LHCN-M2 (cell line): ENCODE results near the gene DPH5. TPM values are rescaled to one million over a fixed set of nuclear protein-coding genes. Genes with fewer than 3 reads are reported as not detected.
A peak's percentile ranks its signal among the peaks of the same experiment; 100 is the strongest.
"Not testable (repeated sequence)": the region's sequence is repeated elsewhere in the genome, so short reads cannot be mapped to it uniquely, and the experiment has no call there.

Experiments
- DNase-seq: peaks from one replicate; pipeline ENCODE4 v3.0.0-alpha.2; 2012; ENCODE audit warnings: low read depth
- polyA plus RNA-seq: library from polyadenylated mRNA; unstranded; fragments of >200 nt; gene quantifications from one replicate; pipeline ENCODE4 v1.2.1, GENCODE V29; 2012; ENCODE audit warnings: missing spikeins
- total RNA-seq: library from RNA; depleted of rRNA; stranded (reverse); fragments of >200 nt; gene quantifications from 2 replicates; pipeline ENCODE4 v1.2.3, GENCODE V29; 2014; rRNA removed

The DPH5 gene
- total RNA-seq, result 38.9 and 41.2 TPM in 2 replicates
- 36.1 TPM for polyA plus RNA-seq

DNA sequence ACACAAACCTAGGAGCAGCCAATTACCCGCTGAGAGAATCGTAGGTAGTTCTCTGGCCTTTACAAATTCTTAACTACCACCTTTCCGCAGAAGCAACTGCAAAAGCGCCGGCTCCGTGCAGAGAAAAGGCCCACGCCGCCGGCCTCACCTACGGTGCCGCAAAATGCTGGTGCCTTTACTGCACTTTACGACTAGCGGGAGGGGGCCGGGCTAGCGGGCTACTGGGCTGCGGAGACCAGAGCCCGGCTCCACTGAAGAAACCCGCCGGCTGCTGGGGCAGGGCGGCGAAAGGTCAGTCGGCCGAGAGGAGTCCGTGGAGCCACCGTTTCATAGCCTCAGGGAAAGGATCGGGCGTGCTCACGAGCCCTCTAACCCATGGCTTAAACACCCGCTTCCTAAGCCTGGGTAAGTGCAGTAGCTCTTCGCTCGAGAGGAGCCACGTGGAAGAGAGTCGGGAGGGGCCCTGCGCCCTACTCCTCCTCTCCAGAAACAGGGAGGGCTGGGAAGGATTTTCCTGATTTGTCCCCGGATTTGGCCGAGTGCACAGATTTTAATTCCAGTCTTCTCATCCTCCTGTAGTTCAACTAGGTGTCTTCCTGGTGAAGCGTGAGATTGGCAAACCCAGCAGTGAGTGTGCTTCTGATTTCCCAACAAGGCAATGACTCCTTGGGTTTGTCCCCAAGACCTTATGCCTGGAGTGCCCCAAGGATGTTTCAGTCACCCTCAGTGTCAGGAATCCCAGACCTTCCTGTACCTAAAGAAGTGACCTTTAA, at the start of gene DPH5:
Gene DPH5 (minus strand): TSS at position 128 of the 773 bp plus-strand sequence. CDS start 341 bp downstream, outside the sequence.
- peak; percentile 90 for DNase-seq

DNA sequence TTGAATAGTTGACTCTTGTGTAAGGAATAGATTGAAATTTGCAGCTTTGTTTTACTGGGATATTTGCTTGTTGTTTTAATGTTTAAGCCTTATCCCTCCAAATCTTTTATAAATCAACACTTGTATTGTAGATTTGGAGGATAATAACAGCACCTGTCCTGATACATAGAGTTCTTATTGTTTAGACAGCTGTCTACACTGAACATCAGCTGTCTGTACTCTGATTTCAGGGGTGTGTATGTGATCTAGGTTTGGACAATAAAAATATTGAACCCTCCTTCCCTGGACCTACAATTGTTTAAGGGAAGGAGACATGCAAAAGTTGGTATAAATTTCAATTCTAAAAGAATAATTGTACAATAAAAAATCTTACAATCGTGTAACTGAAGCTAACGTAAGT, 48.3 kb upstream of the DPH5 start:
- DNase-seq, result peak; percentile 79

GRCh38 chr1:101071470-101071891, 45.9 kb upstream of the DPH5 start:
- peak; percentile 6 for DNase-seq

- DNase-seq, result no peak
Observed at GRCh38 chr1:101069158-101069557, 43.6 kb upstream of the DPH5 start.

GRCh38 chr1:101066937-101067335, 41.4 kb upstream of the DPH5 start:
- DNase-seq, result not testable (repeated sequence)

DNA sequence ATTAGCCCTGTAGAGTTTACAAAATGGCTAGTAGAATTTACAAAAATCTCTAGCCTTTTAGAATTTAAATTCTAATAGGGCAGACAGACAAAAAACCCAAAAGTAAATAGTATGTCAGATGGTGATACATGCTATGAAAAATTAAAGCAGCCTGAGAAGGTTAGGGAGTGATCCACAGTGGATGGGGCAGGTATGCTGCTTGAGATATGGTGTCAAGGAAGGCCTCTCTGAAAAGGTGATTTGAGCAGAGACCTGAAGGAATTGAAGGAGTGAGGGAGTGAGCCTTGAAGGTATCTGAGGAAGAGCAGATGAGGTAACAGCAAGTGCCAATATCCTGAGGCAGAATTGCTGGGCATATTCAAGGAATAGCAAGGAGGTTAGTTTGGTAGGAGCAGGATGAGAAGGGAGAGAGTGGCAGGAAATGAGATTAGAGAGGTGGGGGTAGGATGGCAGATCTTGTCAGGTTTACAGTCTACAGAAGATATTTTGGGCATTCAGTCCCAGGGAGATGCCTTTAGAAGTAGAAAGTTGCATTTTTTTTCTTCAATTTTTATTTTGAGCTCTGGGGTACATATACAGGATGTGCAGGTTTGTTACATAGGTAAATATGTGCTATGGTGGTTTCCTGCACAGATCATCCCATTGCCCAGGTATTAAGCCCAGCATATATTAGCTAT, 40.8 kb upstream of the DPH5 start:
- DNase-seq, result no peak

DNA sequence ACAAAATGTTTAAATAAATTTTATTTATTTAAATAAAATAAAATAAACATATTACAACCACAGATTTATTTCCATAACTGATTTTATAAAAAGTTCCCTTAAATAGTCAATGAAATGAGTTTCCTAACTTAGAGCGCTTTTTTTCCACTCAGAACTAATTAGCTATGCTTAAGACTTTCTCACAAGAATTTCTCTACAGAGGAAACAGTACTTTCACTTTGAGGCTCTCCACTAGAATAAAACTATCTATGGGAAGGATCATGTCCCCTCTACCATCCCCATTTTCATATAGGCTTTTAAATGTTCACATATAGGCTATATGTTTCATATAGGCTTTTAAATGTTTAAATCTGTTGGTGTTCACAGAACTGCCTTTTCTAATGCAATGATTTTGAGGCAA, 40.0 kb upstream of the DPH5 start:
- no peak for DNase-seq

- DNase-seq, result no peak
Observed at GRCh38 chr1:101064697-101065096, 39.1 kb upstream of the DPH5 start.

DNA sequence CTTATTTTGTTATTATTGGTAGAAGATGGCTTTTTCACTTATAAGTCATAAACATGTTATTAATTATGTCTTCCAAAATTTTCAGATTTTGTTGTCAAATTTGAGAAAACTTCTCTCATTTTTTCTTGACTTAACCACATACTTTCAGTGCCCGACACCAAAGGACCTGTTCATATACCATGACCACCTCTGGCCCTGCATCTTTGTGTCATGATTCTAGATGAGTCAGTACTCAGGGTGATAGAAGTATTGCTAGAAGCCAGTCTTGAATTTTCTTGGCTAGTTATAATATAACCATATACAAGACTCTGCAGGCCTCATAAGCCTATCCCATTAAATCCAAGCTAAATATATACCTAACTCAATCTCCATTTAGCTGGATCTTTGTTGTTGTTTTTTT, 35.4 kb upstream of the DPH5 start:
- no peak for DNase-seq

DNA sequence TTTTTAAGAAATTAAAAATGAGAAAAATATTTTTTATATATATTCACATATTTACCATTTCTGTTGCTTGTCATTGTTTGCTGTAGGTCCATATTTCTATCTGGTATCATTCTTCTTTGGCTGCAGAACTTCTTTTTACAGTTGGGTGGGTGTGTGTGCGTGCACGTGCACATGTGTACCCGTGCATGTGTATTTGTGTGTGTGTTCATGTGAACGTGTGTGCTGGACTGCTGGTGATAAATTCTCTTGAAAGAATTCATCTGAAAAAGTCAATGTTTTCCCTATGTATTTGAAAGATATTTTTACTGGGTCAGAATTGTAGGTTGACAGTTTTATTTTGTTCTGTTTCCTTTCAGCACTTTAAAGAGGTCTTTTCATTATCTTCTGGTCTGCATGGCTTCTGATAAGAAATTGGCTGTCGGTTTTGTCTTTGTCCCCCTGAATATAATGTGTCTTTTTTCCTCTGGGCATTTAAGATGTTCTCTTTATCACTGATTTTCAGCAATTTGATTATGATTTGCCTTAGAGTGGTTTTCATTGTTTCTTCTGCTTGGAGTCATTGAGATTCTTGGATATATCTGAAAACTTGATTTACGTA, 34.5 kb upstream of the DPH5 start:
- no peak for DNase-seq

GRCh38 chr1:101055623-101056022, 30.0 kb upstream of the DPH5 start:
- no peak for DNase-seq

DNA sequence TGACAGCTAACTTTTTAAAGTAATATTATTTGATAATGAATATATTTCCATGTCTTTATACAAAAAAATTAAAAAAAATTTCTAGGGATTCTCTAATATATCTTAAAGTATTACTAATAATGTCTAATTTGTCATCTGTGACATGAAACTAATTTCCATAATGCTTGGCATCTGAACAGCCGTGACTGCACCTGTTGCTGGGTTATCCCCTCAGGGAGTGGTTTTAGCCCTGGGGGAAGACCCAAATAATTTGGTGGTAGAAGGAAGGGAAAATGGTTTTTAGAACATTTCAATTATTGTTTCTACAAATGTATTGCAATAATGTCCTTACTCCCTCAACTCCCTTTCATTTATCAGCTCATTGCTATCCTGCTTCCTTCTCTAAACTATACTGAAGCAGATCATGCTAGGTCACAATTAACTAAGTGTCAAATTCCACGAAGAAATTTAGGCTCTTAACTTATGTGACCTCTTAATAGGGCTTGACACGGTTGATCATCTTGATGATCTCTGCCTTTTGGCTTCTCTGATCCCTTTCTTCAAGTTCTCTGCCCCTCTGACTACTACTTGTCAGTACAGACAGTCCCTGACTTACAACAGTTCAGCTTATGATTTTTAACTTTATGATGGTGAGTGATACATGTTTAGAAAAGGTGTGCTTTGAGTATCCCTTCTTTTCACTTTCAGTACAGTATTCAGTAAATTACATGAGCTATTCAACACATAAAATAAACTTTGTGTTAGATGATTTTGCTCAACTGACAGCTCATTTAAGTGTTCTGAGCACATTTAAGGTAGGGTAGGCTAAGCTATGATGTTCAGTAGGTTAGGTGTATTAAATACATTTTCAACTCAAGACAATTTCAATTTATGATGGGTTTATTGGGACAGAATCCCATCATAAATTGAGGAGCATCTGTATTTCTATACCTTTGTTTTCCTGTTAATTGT, 26.4 kb upstream of the DPH5 start:
- DNase-seq, result no peak

- DNase-seq, result no peak
Observed at GRCh38 chr1:101050869-101051268, 25.3 kb upstream of the DPH5 start.

DNA sequence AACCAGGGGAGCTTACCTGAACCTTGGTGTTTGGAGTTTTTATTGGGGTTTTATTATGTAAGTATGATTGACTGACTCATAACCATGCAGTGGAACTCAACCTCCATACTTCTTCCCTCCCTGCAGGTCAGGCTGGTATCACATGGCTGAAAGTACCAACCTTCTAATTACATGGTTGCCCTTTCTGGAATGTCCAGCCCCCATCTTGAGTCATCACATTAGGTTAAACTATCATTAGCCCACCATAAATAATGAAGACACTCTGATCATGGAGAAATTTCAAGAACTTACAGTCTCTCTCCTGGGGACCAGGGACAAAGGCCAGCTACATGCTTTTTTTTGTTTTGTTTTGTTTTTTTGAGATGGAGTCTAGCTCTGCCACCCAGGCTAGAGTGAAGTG, 19.2 kb upstream of the DPH5 start:
- no peak for DNase-seq

DNA sequence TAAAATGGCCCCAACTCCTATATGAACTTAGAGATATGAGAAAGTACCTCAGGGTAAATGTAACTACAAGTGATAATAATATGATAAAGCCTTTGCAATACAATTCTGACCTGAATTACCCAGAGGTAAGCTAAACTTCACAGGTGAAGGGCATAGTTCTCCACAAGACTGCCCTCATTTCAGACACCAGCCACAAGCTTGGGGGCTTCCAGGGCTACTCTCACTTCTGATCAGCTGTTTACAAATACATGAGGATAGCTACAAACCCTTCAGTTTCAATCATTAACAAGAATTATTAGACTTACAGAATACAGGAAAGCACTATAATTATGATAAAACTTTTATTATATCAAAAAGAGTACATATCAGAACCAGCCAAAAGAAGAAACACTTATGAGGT, 18.7 kb upstream of the DPH5 start:
- no peak for DNase-seq

DNA sequence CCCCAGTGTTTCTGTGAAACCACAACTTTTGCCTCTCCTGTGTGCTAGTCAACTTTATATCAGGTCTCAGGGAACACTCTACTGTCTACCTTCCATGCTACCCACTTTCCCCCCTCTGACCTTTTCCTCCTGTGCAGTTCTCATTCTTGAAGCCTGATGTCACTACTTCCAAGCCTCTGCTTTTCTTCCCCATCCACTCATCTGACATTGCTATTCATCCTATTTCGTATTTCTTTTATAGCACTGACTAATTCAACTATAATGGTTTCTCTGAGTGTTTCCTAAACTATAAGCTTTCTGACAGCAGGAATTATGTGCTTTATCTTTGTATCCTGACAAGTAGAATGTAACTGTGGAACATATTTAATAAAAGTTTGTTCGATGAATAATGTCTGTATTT, 18.2 kb upstream of the DPH5 start:
- peak; percentile 50 for DNase-seq

DNA sequence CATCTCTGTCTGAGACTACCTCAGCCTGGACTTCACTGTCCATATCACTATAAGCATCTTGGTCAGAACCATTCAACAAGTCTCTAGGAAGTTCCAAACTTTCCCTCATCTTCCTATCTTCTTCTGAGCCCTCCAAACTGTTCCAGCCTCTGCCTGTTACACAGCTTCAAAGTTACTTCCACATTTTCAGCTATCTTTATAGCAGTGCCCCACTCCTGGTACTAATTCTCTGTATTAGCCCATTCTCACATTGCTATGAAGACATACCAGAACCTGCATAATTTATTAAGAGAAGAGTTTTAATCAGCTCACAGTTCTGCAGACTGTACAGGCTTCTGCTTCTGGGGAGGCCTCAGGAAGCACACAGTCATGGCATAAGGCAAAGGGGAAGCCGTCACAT, 15.7 kb upstream of the DPH5 start:
- DNase-seq, result no peak

DNA sequence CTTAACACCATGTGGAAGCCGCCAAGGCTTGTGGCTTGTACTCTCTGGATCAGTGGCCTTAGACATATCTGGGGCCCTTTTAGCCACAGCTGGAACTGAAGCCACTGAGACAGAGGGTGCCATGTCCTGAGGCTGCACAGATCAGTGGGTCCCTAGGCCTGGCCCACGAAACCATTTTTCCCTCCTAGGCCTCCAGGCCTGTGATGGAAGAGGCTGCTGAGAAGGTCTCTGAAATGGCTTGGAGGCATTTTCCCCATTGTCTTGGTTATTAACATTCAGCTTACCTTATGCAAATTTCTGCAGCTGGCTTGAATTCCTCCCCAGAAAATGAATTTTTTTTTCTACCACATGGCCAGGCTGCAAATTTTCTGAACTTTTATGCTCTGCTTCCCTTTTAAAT, 15.1 kb upstream of the DPH5 start:
- no peak for DNase-seq

GRCh38 chr1:101039245-101039644, 13.7 kb upstream of the DPH5 start:
- DNase-seq, result no peak

- DNase-seq, result no peak
Observed at GRCh38 chr1:101037316-101037715, 11.7 kb upstream of the DPH5 start.

GRCh38 chr1:101033017-101033416, 7.4 kb upstream of the DPH5 start:
- DNase-seq, result no peak

GRCh38 chr1:101032129-101032528, 6.5 kb upstream of the DPH5 start:
- not testable (repeated sequence) for DNase-seq
